ENCODE data around the gene NFYA.

Gene NFYA

GRCh38 chr6:41032830-41033229 is 39.9 kb upstream of the NFYA start:
- H3K4me2 ChIP-seq (ENCODE audit: low read length) = no peak overlapping the region
- H3K27ac ChIP-seq (ENCODE audit: low read depth, low read length) = no peak overlapping the region
- H3K9me2 ChIP-seq (replicated peaks; ENCODE audit: control insufficient read depth, low read length) = no peaks in the 10 kb centered on the region
- H3K4me3 ChIP-seq (ENCODE audit: low read length) = no peak overlapping the region
- H3K79me2 ChIP-seq (ENCODE audit: control insufficient read depth, low read length) = no peaks in the 10 kb centered on the region
- H3K27me3 ChIP-seq (ENCODE audit: control insufficient read depth, low read length) = 0 out of 2 replicates have a peak, but pooled peaks cover 2% of the 10 kb centered on the region
- no peak for TF ChIP-seq EZH2phosphoT487 (IDR thresholded peaks at IDR 0.05; ENCODE audit: borderline replicate concordance, low read length)
- no peaks in the 10 kb centered on the region for H4K20me1 ChIP-seq (ENCODE audit: control insufficient read depth, insufficient read depth, low read depth, low read length)
- no peaks in the 10 kb centered on the region for H3K36me3 ChIP-seq (ENCODE audit: control insufficient read depth, low read length)
- no peaks in the 10 kb centered on the region for H3K9me3 ChIP-seq (ENCODE audit: control insufficient read depth, insufficient read depth, low read length)
- peaks cover 13% of the 10 kb centered on the region for H3K4me1 ChIP-seq (ENCODE audit: control insufficient read depth, low read length)
- no peaks in the 10 kb centered on the region for H3F3A ChIP-seq (ENCODE audit: control insufficient read depth, insufficient read depth)

GRCh38 chr6:41033776-41034175 is 39.0 kb upstream of the NFYA start:
- H3K27ac ChIP-seq (ENCODE audit: low read depth, low read length) = no peak overlapping the region
- H3K27me3 ChIP-seq (ENCODE audit: control insufficient read depth, low read length) = 0 out of 2 replicates have a peak, but pooled peaks cover 4% of the 10 kb centered on the region
- no peaks in the 10 kb centered on the region for H3K9me2 ChIP-seq (replicated peaks; ENCODE audit: control insufficient read depth, low read length)
- peaks cover 6% of the 10 kb centered on the region for H3K4me1 ChIP-seq (ENCODE audit: control insufficient read depth, low read length)
- H3K4me2 ChIP-seq (ENCODE audit: low read length) = no peak overlapping the region
- no peak for TF ChIP-seq EZH2phosphoT487 (IDR thresholded peaks at IDR 0.05; ENCODE audit: borderline replicate concordance, low read length)
- TF ChIP-seq, protein P1, sequence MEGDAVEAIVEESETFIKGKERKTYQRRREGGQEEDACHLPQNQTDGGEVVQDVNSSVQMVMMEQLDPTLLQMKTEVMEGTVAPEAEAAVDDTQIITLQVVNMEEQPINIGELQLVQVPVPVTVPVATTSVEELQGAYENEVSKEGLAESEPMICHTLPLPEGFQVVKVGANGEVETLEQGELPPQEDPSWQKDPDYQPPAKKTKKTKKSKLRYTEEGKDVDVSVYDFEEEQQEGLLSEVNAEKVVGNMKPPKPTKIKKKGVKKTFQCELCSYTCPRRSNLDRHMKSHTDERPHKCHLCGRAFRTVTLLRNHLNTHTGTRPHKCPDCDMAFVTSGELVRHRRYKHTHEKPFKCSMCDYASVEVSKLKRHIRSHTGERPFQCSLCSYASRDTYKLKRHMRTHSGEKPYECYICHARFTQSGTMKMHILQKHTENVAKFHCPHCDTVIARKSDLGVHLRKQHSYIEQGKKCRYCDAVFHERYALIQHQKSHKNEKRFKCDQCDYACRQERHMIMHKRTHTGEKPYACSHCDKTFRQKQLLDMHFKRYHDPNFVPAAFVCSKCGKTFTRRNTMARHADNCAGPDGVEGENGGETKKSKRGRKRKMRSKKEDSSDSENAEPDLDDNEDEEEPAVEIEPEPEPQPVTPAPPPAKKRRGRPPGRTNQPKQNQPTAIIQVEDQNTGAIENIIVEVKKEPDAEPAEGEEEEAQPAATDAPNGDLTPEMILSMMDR (IDR thresholded peaks at IDR 0.05; ENCODE audit: low read depth, low read length, poor library complexity, severe bottlenecking) = no peak
- H3K36me3 ChIP-seq (ENCODE audit: control insufficient read depth, low read length) = no peaks in the 10 kb centered on the region
- no peaks in the 10 kb centered on the region for H3F3A ChIP-seq (ENCODE audit: control insufficient read depth, insufficient read depth)
- H3K4me3 ChIP-seq (ENCODE audit: low read length) = no peak overlapping the region
- H3K9me3 ChIP-seq (ENCODE audit: control insufficient read depth, insufficient read depth, low read length) = no peaks in the 10 kb centered on the region
- H3K79me2 ChIP-seq (ENCODE audit: control insufficient read depth, low read length) = no peaks in the 10 kb centered on the region
- no peaks in the 10 kb centered on the region for H4K20me1 ChIP-seq (ENCODE audit: control insufficient read depth, insufficient read depth, low read depth, low read length)

- TF ChIP-seq, protein P1 (IDR thresholded peaks at IDR 0.05; ENCODE audit: low read depth, low read length, poor library complexity, severe bottlenecking) = no peak
- no peak for TF ChIP-seq EZH2phosphoT487 (IDR thresholded peaks at IDR 0.05; ENCODE audit: borderline replicate concordance, low read length)
- no peaks in the 10 kb centered on the region for H3K79me2 ChIP-seq (ENCODE audit: control insufficient read depth, low read length)
- H3K4me3 ChIP-seq (ENCODE audit: low read length) = no peak overlapping the region
- H3K4me1 ChIP-seq (ENCODE audit: control insufficient read depth, low read length) = no peaks in the 10 kb centered on the region
- H3K9me2 ChIP-seq (replicated peaks; ENCODE audit: control insufficient read depth, low read length) = no peaks in the 10 kb centered on the region
- H3K9me3 ChIP-seq (ENCODE audit: control insufficient read depth, insufficient read depth, low read length) = no peaks in the 10 kb centered on the region
- H4K20me1 ChIP-seq (ENCODE audit: control insufficient read depth, insufficient read depth, low read depth, low read length) = no peaks in the 10 kb centered on the region
- no peaks in the 10 kb centered on the region for H3F3A ChIP-seq (ENCODE audit: control insufficient read depth, insufficient read depth)
- no peak overlapping the region for H3K27ac ChIP-seq (ENCODE audit: low read depth, low read length)
- H3K27me3 ChIP-seq (ENCODE audit: control insufficient read depth, low read length) = 0 out of 2 replicates have a peak, but pooled peaks cover 4% of the 10 kb centered on the region
- H3K36me3 ChIP-seq (ENCODE audit: control insufficient read depth, low read length) = no peaks in the 10 kb centered on the region
- no peak overlapping the region for H3K4me2 ChIP-seq (ENCODE audit: low read length)
Measured at GRCh38 chr6:41036186-41036585, 36.6 kb upstream of the NFYA start.

- no peaks in the 10 kb centered on the region for H3K4me1 ChIP-seq (ENCODE audit: control insufficient read depth, low read length)
- H3K4me2 ChIP-seq (ENCODE audit: low read length) = no peak overlapping the region
- H3K79me2 ChIP-seq (ENCODE audit: control insufficient read depth, low read length) = no peaks in the 10 kb centered on the region
- H3K9me2 ChIP-seq (replicated peaks; ENCODE audit: control insufficient read depth, low read length) = no peaks in the 10 kb centered on the region
- H4K20me1 ChIP-seq (ENCODE audit: control insufficient read depth, insufficient read depth, low read depth, low read length) = no peaks in the 10 kb centered on the region
- 0 out of 2 replicates have a peak, but pooled peaks cover 4% of the 10 kb centered on the region for H3K27me3 ChIP-seq (ENCODE audit: control insufficient read depth, low read length)
- H3K36me3 ChIP-seq (ENCODE audit: control insufficient read depth, low read length) = no peaks in the 10 kb centered on the region
- H3K27ac ChIP-seq (ENCODE audit: low read depth, low read length) = no peak overlapping the region
- no peak for TF ChIP-seq EZH2phosphoT487 (IDR thresholded peaks at IDR 0.05; ENCODE audit: borderline replicate concordance, low read length)
- TF ChIP-seq, protein P1 (IDR thresholded peaks at IDR 0.05; ENCODE audit: low read depth, low read length, poor library complexity, severe bottlenecking) = no peak
- no peaks in the 10 kb centered on the region for H3F3A ChIP-seq (ENCODE audit: control insufficient read depth, insufficient read depth)
- no peak overlapping the region for H3K4me3 ChIP-seq (ENCODE audit: low read length)
- H3K9me3 ChIP-seq (ENCODE audit: control insufficient read depth, insufficient read depth, low read length) = no peaks in the 10 kb centered on the region
Measured at GRCh38 chr6:41036601-41037000, 36.2 kb upstream of the NFYA start.
